ENCODE data around the gene THOC5. TPM values are rescaled to one million over a fixed set of nuclear protein-coding genes. Genes with fewer than 3 reads are reported as not detected.

The THOC5 gene
- total and polyA plus RNA-seq, 4 donors = 21.0 to 51.8 (median 27.9) TPM

DNA sequence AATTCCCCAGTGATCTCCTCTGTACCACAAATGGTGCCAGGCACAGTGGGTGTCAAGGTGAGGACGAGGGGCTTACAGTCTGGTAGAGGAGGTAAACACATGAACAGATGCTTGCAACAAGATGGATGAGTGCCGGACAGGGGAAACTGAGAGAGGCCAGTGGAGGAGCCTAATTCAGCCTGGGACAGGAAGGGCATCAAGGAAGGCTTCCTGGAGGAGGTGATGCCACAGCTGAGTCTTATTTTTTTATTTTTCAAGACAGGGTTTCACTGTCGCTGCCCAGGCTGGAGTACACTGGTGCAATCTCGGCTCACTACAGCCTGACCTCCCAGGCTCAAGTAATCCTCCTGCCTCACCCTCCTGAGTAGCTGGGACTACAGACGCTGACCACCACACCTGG, 92.3 kb downstream of the THOC5 start:
- no peak for DNase-seq
- TF ChIP-seq CTCF (IDR thresholded peaks at IDR 0.05; ENCODE audit: control extremely low read depth, extremely low read depth) = no peak

DNA sequence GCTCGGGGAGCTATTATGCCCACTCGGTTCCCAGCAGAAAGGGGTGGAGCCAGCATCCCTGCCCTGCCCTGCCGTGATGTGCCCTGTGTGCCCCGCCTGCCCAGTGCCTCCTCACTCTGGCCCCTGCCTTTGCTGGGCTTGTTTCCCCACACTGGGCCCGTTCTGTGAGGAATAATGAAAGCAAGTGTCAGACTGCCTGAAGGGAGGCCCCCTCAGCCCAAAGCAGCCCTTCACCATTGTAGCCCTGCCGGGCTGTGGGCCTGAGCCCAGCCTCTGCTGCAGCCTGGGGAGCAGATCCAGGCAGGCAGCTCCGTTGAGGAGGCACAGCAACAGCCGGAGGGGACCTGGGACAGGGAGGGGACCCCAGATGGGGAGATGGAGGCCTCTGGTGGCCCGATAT, 93.8 kb downstream of the THOC5 start:
- ATAC-seq (ENCODE audit: insufficient read depth, low FRiP score) (no peak), DNase-seq (no peak)
- no peak overlapping the region for H3K9ac ChIP-seq (ENCODE audit: insufficient read depth in 1 of 2, low read length in 2 of 2)
- H3K9me3 ChIP-seq (ENCODE audit: control insufficient read depth in 4 of 4, insufficient read depth in 3 of 4, low read length in 3 of 4) = no peaks in the 10 kb centered on the region
- no peak overlapping the region for H3K4me3 ChIP-seq
- TF ChIP-seq CTCF (IDR thresholded peaks at IDR 0.05; ENCODE audit: control extremely low read depth, extremely low read depth) = no peak
- 74 to 85% methylated on average over 9 of the region's 9 CpGs for WGBS, 2 donors
- H3K4me1 ChIP-seq (ENCODE audit: control insufficient read depth in 5 of 5, insufficient read depth in 5 of 5, low read length in 5 of 5) = no peaks in the 10 kb centered on the region
- no peaks in the 10 kb centered on the region for H3K27me3 ChIP-seq (ENCODE audit: control insufficient read depth in 3 of 3, insufficient read depth in 3 of 3, low read length in 2 of 3)
- H3K27ac ChIP-seq (ENCODE audit: low read depth in 1 of 2, low read length in 1 of 2) = no peak overlapping the region
- no peaks in the 10 kb centered on the region for H3K36me3 ChIP-seq (ENCODE audit: control insufficient read depth in 4 of 4, insufficient read depth in 4 of 4, low read length in 4 of 4)

More for the DNA sequence above, 92.3 kb downstream of the THOC5 start:
- no peak overlapping the region for H3K4me3 ChIP-seq
- 90 to 94% methylated on average over 5 of the region's 5 CpGs for WGBS, 2 donors
- H3K9ac ChIP-seq (ENCODE audit: insufficient read depth in 1 of 2, low read length in 2 of 2) = no peak overlapping the region
- no peaks in the 10 kb centered on the region for H3K36me3 ChIP-seq (ENCODE audit: control insufficient read depth in 4 of 4, insufficient read depth in 4 of 4, low read length in 4 of 4)
- H3K4me1 ChIP-seq (ENCODE audit: control insufficient read depth in 5 of 5, insufficient read depth in 5 of 5, low read length in 5 of 5) = no peaks in the 10 kb centered on the region
- no peaks in the 10 kb centered on the region for H3K9me3 ChIP-seq (ENCODE audit: control insufficient read depth in 4 of 4, insufficient read depth in 3 of 4, low read length in 3 of 4)
- no peak for ATAC-seq (ENCODE audit: insufficient read depth, low FRiP score)
- no peak overlapping the region for H3K27ac ChIP-seq (ENCODE audit: low read depth in 1 of 2, low read length in 1 of 2)
- H3K27me3 ChIP-seq (ENCODE audit: control insufficient read depth in 3 of 3, insufficient read depth in 3 of 3, low read length in 2 of 3) = no peaks in the 10 kb centered on the region

GRCh38 chr22:29458551-29458950, 95.0 kb downstream of the THOC5 start:
- ATAC-seq (ENCODE audit: insufficient read depth, low FRiP score) (no peak), DNase-seq (peak in 1 of 3 donors; percentile 36)
- H3K4me3 ChIP-seq = no peak overlapping the region
- H3K9ac ChIP-seq (ENCODE audit: insufficient read depth in 1 of 2, low read length in 2 of 2) = no peak overlapping the region
- H3K27ac ChIP-seq (ENCODE audit: low read depth in 1 of 2, low read length in 1 of 2) = no peak overlapping the region
- H3K27me3 ChIP-seq (ENCODE audit: control insufficient read depth in 3 of 3, insufficient read depth in 3 of 3, low read length in 2 of 3) = no peaks in the 10 kb centered on the region
- no peak for TF ChIP-seq CTCF (IDR thresholded peaks at IDR 0.05; ENCODE audit: control extremely low read depth, extremely low read depth)
- H3K4me1 ChIP-seq (ENCODE audit: control insufficient read depth in 5 of 5, insufficient read depth in 5 of 5, low read length in 5 of 5) = no peaks in the 10 kb centered on the region
- H3K9me3 ChIP-seq (ENCODE audit: control insufficient read depth in 4 of 4, insufficient read depth in 3 of 4, low read length in 3 of 4) = no peaks in the 10 kb centered on the region
- H3K36me3 ChIP-seq (ENCODE audit: control insufficient read depth in 4 of 4, insufficient read depth in 4 of 4, low read length in 4 of 4) = no peaks in the 10 kb centered on the region

- Histone ChIP-seq H3K27ac (ENCODE audit: low read depth in 1 of 2, low read length in 1 of 2) (no peak overlapping the region), H3K27me3 (ENCODE audit: control insufficient read depth in 3 of 3, insufficient read depth in 3 of 3, low read length in 2 of 3) (no peaks in the 10 kb centered on the region), H3K36me3 (ENCODE audit: control insufficient read depth in 4 of 4, insufficient read depth in 4 of 4, low read length in 4 of 4) (no peaks in the 10 kb centered on the region), H3K9me3 (ENCODE audit: control insufficient read depth in 4 of 4, insufficient read depth in 3 of 4, low read length in 3 of 4) (no peaks in the 10 kb centered on the region), H3K4me1 (ENCODE audit: control insufficient read depth in 5 of 5, insufficient read depth in 5 of 5, low read length in 5 of 5) (no peaks in the 10 kb centered on the region), H3K9ac (ENCODE audit: insufficient read depth in 1 of 2, low read length in 2 of 2) (no peak overlapping the region), H3K4me3 (no peak overlapping the region)
- ATAC-seq (ENCODE audit: insufficient read depth, low FRiP score) (no peak), DNase-seq (peak in 1 of 3 donors; percentile 21)
- no peak for TF ChIP-seq CTCF (IDR thresholded peaks at IDR 0.05; ENCODE audit: control extremely low read depth, extremely low read depth)
- 38% methylated on average over 4 of the region's 4 CpGs for WGBS, 2 donors
These were observed 95.8 kb downstream of the THOC5 start for GRCh38 chr22:29457730-29458129.

Data from lung (tissue), 12 donors.